ENCODE results near the gene COG4.
"Not testable (repeated sequence)": the region's sequence is repeated elsewhere in the genome, so short reads cannot be mapped to it uniquely, and the experiment has no call there.

The COG4 gene

DNA sequence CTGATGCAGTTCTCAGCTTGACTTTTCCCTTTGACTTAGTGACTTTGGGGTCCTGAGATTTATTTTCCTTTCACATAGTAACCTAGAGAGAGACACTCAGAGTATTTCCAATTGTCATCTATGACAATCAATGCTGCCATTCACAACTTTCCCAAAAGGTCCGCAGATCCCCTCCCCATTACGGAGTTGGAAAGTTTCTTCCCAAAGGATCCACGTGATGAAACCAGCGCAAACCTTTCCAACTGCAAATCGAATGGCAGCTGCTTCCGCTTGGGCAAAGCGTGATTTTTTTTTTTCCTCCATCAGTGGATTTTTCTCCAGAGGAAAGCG, 69.5 kb downstream of the COG4 start:
- no peak for DNase-seq

DNA sequence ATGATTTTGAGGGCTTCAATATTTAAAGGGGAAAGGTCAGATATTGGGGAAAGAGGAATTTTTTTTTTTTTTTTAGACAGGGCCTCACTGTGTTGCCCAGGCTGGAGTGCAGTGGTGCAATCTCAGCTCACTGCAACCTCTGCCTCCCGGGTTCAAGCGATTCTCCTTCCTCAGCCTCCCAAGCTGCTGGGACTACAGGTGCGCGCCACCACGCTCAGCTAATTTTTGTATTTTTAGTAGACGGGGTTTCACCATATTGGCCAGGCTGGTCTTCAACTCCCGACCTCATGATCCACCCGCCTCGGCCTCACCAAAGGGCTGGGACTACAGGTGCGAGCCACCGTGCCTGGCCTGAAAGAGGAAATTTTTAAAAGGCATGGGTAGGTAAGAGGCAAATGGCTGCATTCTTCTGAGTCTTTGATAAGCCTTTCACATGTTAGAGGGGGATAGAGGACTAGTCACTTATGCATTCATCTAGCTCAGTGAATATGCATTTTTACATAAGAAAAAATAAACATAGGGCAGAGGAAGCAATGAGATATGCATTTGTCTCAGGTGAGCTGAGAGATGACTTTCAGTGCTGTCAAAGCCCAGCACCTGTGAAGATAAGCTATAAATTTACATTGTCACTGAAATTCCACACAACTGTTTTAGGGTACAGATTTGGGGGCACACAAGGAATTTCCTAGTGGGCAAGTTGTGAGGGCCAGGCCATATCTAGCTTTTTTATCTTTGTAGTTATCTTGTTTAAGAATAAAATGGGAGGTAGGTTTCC, 70.0 kb downstream of the COG4 start:
- DNase-seq: no peak

DNA sequence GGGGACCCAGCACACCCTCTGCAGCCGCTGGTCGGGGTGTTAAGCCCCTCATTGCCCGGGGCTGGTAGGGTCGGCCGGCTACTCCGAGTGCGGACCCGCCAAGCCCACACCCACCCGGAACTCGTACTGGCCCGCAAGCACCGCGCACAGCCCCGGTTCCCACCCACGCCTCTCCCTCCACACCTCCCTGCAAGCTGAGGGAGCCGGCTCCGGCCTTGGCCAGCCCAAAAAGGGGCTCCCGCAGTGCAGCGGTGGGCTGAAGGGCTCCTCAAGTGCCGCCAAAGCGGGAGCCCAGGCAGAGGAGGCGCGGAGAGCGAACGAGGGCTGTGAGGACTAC, 72.4 kb downstream of the COG4 start:
- DNase-seq: not testable (repeated sequence)

DNA sequence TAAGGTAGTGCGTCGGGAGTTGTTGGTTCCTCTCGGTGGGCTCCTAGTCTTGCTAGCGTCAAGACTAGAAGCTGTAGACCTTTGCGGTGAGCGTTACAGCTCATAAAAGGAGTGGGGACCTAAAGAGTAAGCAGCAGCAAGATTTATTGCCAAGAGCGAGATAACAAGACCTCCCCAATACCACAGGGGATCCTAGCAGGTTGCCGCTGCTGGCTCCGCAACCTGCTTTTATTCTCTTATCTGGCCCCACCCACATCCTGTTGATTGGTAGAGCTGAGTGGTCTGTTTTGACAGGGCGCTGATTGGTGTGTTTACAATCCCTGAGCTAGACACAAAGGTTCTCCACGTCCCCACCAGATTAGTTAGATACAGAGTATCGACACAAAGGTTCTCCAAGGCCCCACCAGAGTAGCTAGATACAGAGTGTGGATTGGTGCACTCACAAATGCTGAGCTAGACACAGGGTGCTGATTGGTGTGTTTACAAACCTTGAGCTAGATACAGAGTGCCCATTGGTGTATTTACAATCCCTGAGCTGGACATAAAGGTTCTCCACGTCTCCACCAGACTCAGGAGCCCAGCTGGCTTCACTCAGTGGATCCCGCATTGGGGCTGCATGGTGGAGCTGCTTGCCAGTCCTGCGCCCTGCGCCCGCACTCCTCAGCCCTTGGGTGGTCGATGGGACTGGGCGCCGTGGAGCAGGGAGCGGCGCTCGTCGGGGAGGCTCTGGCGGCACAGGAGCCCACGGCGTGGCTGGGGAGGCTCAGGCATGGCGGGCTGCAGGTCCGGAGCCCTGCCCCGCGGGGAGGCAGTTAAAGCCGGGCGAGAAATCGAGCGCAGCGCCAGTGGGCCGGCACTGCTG, 73.0 kb downstream of the COG4 start:
- not testable (repeated sequence) for DNase-seq

DNA sequence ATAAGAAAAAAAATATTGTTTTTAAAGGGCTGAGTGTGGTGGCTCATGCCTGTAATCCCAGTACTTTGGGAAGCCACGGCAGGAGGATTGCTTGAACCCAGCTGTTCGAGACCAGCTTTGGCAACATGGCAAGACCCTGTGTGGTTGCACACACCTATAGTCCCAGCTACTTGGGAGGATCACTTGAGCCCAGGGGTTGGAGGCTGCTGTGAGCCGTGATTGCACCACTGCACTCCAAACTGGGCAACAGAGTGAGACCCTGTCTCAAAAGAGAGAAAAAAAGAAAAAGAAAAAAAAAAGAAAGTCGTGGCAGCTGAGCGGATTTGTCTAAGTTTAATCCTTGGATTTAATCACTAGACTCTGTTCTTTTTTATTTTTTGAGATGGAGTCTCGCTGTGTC, 75.3 kb downstream of the COG4 start:
- no peak for DNase-seq

DNA sequence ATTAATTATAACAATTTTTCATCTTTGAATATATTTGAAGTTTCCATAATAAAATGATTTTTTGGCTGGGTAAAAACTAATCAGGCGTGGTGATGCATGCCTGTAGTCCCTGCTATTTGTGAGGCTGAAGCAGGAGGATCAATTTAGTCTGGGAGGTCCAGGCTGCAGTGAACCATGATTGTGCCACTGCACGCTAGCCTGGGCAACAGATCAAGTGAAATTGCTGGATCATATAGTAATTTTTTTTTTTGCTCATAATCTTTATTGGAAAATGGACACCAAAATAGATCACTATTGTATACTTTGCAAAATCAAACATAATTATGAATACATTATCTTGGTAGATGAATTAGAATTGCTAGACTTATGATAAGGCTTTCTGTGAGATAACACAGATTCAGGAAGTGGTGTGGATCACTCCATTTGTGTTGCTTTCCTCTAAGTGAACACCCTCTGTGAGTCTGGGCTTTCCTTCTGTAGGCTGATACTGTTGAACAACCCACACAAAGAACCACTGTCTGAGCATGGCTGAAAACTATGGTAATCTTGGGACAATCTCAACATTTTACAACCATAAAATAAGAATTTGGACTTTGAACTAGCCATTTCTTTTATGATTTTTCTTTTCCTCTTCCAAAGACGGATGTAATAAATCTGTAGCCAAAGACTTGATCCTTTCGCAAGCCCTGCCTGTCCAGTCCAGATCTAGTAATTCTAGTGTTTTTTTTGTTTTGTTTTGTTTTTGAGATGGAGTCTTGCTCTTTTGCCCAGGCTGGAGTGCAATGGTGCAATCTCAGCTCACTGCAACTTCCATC, 78.9 kb downstream of the COG4 start:
- DNase-seq: no peak

DNA sequence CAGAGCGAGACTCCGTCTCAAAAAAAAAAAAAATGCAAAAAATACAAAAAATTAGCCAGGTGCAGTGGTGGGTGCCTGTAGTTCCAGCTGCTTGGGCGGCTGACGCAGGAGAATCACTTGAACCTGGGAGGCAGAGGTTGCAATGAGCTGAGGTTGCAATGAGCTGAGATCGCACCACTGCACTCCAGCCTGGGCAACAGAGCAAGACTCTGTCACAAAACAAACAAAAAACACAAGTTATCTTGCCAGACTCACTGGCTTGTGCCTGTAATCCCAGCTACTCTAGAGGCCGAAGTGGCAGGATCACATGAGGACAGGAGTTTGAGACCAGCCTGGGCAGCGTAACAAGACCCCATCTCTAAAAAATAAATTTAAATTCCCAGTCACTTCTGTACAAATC, 81.0 kb downstream of the COG4 start:
- no peak for DNase-seq

DNA sequence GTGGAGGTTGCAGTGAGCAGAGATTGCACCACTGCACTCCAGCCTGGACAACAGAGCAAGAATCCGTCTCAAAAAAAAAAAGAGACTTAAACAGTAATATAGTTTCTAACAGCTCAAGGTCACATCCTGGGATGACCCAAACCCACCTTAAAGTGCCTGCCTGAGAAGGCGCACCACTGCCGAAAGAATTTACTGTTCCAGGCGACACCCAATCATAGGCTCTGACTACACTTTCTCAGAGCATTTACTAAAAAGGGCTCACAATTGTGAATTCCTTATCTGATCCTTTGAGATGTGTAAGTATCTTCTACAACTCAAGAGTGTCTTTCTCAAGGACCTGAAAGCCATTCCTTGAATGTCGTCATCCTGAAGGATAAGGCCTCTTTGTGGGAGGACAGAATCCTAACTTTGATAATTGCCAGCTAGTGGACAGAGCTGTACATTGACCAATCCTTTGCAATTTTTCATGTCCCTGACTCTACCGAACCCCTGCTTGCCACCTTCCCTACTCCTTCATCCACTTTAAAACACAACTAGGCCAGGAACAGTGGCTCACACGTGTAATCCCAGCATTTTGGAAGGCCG, 81.9 kb downstream of the COG4 start:
- no peak for DNase-seq

DNA sequence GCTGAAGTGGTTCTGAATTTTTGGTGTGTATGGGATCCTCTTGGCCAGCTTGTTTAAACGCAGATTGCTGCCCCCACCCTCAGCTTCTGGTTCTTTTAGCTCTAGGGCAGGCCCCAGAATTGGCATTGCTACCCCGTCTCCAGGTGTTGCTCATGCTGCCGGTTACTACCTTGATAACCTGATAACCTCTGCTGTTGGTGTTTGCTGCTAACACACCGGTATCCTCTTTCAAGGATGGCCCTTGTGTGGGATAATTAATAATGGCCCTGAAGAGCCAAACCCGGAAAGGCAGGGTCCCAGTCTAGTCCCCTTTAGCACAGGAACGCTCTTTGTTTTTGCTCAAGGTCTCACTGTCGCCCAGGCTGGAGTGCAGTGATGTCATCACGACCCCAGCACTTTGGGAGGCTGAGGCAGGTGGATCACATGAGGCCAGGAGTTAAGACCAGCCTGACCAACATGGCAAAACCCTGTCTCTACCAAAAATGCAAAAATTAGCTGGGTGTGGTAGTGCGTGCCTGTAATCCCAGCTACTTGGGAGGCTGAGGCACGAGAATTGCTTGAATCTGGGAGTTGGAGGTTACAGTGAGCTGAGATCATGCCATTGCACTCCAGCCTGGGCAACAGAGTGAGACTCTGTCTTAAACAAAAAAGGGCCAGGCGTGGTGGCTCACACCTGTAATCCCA, 83.2 kb downstream of the COG4 start:
- DNase-seq: no peak

DNA sequence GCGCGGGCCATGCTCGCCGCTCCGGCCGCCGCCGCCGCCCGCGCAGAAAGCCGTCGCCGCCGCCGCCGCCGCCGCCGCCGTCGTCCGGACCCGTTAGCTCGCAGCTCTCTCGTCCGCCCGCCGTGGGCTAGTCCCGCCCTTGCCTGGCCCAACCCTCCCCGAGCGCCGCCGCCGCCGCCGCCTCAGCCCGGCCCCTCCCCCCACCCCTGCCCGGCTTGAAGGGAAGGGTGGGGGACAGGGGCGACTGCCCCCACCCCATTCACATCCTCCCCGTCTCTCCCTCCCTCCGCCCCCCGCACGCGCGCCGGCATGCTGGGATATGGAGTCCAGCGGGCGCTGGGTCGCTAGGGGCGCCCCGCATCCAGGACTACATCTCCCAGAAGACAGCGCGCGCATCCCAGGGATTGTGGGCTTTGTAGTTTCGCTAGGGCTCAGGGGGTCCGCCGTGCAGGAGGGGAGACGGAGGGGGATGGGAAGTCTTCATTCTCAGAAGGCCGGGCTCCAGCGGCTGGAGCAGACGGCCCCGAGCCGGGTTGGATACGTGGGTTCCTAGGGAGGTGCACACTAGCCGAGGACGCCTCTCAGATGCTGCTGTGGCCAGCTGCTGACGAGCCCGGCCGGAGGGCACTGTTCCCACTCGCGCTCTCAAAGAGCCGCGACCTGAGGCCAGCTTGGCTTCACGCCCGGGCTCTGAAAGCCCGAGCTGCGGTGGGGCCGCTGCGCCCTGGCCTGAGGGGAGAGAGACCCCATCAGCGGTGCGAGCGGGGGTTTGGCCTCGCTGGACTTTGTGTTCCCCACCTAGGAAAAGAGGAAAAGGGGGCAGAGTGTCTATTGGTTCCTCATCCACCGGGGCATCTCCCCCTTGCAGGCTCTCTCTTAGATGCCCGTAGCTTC, 84.1 kb downstream of the COG4 start, which contains the start of gene ST3GAL2:
ST3GAL2 (minus strand) TSS at position 132 of the 894 bp plus-strand sequence. CDS start 40,570 bp downstream, outside the sequence.
- DNase-seq: peak; percentile 95

DNA sequence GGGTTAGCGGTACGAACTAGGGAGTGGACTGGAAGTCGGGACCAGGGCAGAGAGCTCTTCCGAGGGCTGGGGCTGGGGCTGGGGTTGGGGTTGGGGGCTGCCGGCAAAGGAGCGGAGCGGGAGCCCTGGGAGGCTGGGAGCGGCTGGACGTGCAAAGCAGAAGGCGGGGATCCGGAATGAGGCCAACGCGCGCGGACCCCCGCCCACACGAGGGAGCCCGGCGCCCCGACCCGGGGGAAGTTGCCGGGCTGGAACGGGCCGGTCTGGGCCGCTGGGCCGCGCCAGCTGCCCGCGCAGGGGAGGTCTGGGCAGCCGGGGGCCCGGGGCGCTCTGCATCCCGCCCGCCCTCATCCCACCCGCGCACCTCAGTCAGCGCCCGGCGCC, 84.8 kb downstream of the COG4 start:
- peak; percentile 42 for DNase-seq

DNA sequence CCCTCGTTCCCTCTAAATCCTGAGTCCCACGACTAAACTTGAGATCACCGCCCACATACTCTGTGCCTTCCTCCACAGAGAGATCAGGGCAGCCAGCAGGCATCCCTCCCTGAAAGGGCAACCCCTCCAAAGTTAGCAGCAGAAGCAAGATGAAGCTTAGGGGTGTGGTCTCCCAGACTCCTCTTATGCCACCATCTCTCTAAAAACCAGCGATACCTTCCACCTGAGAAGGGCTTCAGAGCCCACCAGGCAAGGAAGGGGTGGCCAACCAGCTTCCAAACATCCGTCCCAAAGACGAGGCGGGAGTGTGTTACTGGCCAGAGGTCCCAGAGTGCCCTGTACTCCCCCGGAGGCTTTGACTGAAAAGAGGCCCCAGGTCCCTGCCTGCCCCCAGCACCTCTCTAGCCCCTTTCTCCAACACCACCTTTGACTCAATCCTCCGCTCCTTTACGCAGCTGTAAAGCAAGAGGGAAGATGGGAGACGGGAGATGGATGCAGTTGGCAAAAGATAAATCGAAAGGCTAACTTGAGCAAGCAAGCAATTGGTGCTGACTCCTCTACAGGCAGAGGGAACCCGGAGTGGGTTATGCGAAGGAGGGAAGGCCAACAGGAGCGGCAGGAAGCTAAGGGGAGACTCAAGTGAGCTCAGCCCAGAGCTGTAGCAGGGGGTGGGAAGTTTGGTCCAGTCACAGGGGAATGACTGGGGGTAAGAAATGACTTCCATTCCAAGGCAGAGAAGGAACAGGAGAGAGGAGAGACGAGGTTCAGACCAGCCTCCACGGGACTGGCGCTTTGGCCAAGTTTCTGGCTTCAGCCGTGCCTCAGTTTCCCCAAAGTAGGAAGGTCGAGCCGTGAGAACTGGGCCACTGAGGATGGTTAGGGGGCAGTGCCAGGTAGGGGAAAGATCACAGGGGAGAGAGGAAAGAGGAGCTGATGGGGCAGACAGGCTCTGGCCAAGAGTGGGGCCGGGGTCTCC, 85.5 kb downstream of the COG4 start:
- DNase-seq: peak; percentile 30

DNA sequence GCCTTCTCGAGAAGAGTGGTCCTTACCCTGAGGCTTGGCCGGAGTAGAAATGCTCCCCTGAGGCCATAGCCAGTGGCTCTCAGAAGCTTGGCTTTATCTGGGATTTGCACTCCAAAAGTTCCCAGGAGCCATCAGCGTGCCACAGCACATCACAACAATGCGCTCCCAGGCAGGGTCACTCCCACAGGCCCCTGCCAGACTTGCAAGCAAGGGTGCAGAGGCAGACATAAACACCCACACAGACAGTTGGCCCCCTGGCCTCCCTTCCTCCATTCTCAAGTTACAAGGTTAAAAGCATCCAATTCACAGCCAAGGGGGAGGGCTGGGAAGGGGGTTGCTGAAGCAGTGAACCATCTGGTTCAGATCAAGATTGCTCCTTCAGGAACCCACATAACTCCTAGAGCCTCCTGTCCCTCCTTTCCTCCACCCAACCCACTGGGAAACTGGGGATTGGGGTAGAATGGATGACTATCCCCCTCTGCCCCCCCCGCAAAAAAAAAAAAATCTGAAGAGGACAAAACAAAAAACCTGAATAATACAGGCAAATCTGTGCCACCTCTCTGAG, 86.3 kb downstream of the COG4 start:
- no peak for DNase-seq

DNA sequence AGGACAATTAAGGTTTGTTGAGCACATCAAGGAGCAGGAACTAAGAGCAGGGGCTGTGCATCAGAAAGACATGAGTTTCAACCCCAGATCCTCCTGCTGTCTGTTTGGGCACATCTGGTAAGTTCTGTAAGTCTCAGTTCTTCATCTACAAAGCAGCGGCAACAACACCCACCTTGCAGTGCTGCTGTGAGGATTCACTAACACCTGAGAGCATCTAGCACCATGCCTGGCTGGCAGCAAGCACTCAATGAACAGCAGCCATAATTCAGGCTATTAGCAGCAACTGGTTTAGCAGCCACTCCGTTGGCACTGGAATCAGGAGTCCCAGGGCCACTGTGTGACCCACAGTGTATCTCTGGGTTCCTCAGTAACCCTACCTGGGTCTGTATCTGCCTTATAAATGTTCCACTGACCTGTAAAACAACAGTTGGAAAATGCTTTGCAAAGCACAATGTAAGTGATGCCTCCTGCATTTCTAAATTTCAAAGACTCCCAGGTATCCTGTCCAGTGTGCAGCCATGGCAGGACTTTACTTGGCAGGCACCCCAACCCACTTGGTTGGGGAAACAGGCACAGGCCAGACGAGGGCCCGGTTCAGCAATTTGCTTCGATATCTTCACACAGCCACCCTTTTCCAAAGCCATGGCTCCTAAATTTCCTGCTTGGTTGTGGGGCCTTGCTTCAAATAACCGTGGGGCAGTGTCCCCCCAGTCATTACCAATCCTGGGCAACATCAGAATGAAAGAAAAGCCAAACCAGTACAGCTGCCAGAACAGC, 88.7 kb downstream of the COG4 start:
- no peak for DNase-seq

DNA sequence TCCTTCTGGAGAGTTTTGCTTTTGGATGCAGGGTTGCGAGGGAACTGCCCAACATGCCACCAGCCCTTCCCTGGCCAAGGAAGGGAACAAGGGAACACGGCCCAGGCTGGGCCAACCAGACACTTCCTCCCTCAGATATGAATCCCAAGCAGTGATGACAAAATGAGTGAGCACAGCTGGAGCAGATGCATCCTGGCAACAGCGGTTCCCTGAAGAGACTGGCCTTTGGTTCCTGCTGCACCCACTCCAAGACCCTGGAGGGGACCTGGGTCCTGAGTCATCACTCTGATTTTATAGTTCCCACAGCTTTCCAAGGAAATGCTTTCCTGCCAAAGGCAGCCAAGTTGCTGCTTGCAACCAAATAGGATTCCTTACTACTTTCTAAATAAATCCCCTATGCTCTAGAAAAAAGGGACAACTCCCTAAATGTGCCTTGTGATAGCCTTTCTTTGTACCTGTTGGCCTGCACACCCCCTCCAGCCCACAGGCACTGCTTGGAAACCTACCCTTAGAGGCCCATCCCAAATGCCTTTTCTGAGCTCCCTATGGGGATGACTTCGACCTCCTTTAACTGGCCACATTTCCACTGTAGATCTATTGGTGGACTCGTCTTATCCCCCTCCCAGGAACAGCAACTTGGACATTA, 89.8 kb downstream of the COG4 start:
- DNase-seq: no peak

DNA sequence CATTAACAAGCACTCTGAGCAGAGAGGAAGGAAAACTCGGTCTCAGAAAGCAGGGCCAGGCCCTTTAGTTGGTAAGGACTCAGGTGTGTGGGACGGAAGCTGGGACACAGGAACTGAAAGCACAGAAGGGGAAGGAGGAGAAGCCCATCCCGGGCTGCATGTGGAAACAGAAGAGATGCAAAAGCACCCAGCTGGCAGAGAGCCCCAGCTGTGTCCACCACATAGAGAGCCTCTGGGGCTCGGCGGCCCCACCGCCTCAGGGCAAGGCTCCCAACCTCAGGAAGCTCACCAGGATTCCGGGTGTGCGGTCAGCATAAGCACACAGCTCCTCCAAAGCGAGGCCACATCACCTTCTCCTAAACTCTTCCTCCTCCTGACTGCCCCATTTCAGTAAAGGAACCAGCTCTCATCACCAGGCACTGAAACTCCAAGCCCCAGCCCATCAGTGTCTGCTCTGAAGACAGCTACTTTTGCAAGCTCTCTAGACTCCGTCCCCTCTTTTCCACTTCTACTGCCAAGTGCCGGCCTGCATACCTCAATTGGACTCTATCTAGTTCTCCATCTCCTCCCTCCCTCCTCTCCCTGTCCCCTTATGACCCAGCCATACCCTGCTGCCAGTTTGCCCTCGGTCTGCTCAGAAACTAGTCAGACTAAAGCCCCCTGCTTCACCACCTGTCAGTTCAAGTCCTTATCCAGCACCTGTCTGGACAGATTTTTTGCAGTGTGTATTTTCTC, 90.5 kb downstream of the COG4 start:
- DNase-seq: no peak

DNA sequence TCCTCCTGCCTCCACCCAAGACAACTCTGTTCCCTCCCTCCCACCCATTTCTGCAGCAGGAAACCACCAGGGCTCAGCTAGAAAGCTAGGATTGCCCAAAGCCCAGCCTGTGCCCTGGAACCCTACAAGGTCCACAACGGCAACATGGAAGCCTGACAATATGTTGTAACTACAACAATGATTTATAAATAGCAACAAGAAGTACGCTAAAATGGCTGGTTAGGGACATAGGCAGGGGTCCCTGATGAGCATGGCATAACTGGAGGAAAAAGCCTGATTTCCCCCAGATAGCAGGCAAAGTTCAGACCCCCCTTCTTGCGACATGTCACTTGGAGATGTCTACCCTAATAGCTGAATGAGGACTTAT, 91.0 kb downstream of the COG4 start:
- DNase-seq: no peak
